Measurements from ENCODE around the gene MREG.

MREG gene

GRCh38 chr2:216016581-216016980, 3.2 kb upstream of the MREG start:
- no peak for TF ChIP-seq TAF1 (IDR thresholded peaks at IDR 0.05; ENCODE audit: borderline replicate concordance, insufficient read depth, low read length)
- no peak for TF ChIP-seq POLR2AphosphoS5 (IDR thresholded peaks at IDR 0.05; ENCODE audit: low read depth, low read length)
- no peak for TF ChIP-seq REST (IDR thresholded peaks at IDR 0.05; ENCODE audit: insufficient read depth in 1 of 2, low read depth in 2 of 2, low read length in 2 of 2)
- no peak for TF ChIP-seq SIN3A (IDR thresholded peaks at IDR 0.05; ENCODE audit: borderline replicate concordance, insufficient read depth, low read length)

GRCh38 chr2:216015722-216016464, 2.5 kb upstream of the MREG start:
- no peak for TF ChIP-seq FOXP2 (optimal IDR thresholded peaks at IDR 0.05; ENCODE audit: borderline replicate concordance, extremely low read depth, extremely low read length, insufficient read depth)
- no peak for TF ChIP-seq SIN3A (IDR thresholded peaks at IDR 0.05; ENCODE audit: borderline replicate concordance, insufficient read depth, low read length)
- no peak for TF ChIP-seq POLR2AphosphoS5 (IDR thresholded peaks at IDR 0.05; ENCODE audit: low read depth, low read length)
- TF ChIP-seq TAF1 (IDR thresholded peaks at IDR 0.05; ENCODE audit: borderline replicate concordance, insufficient read depth, low read length) = no peak
- no peak for TF ChIP-seq REST (IDR thresholded peaks at IDR 0.05; ENCODE audit: insufficient read depth in 1 of 2, low read depth in 2 of 2, low read length in 2 of 2)

DNA sequence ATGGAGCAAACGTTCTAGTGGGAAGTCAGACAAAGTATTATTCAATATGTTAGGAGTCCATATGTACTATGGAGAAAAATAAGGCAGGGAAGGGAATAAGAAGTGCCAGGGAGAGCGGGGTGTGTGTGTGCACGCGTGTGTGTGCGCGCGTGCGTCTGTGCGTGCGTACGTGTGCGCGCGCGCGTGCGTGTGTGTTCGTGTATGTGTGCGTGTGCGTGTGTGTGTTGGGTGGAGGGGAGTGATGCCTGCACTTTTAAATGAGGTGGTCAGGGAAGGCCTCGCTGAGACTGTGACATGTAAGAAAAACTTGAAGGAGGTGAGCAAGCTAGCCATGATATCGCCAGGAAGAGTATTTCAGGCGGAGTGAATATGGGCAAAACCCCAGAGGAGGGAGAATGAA, 1.6 kb upstream of the MREG start:
- no peak for TF ChIP-seq POLR2AphosphoS5 (IDR thresholded peaks at IDR 0.05; ENCODE audit: low read depth, low read length)
- no peak for TF ChIP-seq REST (IDR thresholded peaks at IDR 0.05; ENCODE audit: insufficient read depth in 1 of 2, low read depth in 2 of 2, low read length in 2 of 2)
- TF ChIP-seq TAF1 (IDR thresholded peaks at IDR 0.05; ENCODE audit: borderline replicate concordance, insufficient read depth, low read length) = no peak
- no peak for TF ChIP-seq SIN3A (IDR thresholded peaks at IDR 0.05; ENCODE audit: borderline replicate concordance, insufficient read depth, low read length)
- TF ChIP-seq FOXP2 (optimal IDR thresholded peaks at IDR 0.05; ENCODE audit: borderline replicate concordance, extremely low read depth, extremely low read length, insufficient read depth) = no peak

- TF ChIP-seq TAF1 (IDR thresholded peaks at IDR 0.05; ENCODE audit: borderline replicate concordance, insufficient read depth, low read length) = no peak
Measured at GRCh38 chr2:216014006-216014405, 655 bp upstream of the MREG start.

- no peak for TF ChIP-seq REST (IDR thresholded peaks at IDR 0.05; ENCODE audit: insufficient read depth in 1 of 2, low read depth in 2 of 2, low read length in 2 of 2)
Measured at GRCh38 chr2:216012830-216013079, 596 bp downstream of the MREG start.

All from PFSK-1 (cell line).